Measurements from ENCODE around the gene GABBR2.

Gene GABBR2

DNA sequence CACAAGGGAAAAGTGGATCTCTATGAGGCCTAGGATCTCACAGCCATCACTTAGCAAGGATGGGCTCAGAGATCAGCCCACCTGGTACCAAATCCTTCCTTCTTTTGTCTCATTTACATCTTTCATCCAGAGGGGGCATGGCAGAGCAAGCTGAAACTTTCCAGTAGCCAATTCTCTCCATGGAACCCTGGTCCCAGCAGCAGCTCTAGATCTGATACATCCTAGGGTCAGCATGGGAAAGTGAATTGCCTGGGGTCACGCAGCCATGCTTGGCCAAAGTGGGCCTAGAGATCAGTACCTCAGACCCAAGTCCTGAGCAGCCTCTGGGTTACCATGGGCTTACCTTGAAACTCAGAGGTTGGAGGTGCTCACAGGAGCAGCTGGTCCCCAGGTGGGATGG, 170.5 kb downstream of the GABBR2 start:
- no peaks in the 10 kb centered on the region for H3K79me2 ChIP-seq (ENCODE audit: control insufficient read depth, insufficient read depth, low read length, poor library complexity)
- no peak for DNase-seq

DNA sequence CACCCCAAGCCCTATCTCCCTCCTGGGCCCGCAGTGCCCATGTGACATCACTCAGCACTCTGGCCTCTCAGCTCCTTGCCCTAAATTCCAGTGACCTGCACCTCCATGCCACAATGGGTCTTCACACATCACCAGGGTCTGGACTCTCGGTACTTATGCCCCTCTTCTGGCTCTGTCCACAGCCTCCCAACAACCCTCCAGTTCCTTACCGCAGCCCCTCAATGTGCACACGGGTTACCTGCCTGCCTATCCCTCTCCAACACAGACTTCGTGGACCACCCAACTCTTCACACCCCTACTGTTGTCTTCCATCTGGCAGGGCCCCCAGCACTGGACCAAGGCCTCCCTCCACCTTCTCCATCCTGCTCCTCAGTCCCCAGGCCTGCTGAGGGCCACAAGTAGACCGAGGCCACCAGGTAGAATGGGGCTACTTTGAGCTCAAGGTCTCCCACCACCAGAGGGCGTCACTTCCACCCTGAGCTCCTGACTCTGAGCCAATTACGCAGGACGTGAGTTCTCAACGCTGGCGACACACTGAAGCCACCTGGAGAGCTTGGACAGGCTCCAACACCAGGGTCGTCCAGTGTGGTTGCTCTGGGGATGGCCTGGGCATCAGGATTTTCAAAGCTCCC, 172.1 kb downstream of the GABBR2 start:
- Histone ChIP-seq H4K8ac (ENCODE audit: low read depth, low read length) (no peak overlapping the region), H3K23ac (ENCODE audit: low read length) (no peak overlapping the region), H3K79me2 (ENCODE audit: control insufficient read depth, insufficient read depth, low read length, poor library complexity) (no peaks in the 10 kb centered on the region), H3K14ac (ENCODE audit: low read length) (no peak overlapping the region), H3K4me2 (ENCODE audit: low read length) (no peak overlapping the region), H2BK12ac (ENCODE audit: low read length) (no peak overlapping the region), H2AK5ac (ENCODE audit: low read length) (no peak overlapping the region), H2BK5ac (ENCODE audit: low read depth, low read length, poor library complexity) (no peak overlapping the region), H3K9me3 (ENCODE audit: insufficient read depth, low read depth, low read length) (no peaks in the 10 kb centered on the region), H3K27me3 (ENCODE audit: insufficient read depth, low read length) (no peaks in the 10 kb centered on the region), H4K91ac (ENCODE audit: low read depth, low read length) (no peak overlapping the region), H3K4me3 (ENCODE audit: low read depth, low read length) (no peak overlapping the region), H4K12ac (ENCODE audit: low read depth, low read length) (no peak overlapping the region), H2BK120ac (ENCODE audit: insufficient read depth, low read length, poor library complexity) (no peak overlapping the region), H3K18ac (ENCODE audit: low read length) (no peak overlapping the region), H3K36me3 (ENCODE audit: control insufficient read depth in 1 of 2, insufficient read depth in 2 of 2, low read length in 2 of 2) (no peaks in the 10 kb centered on the region), H3K4me1 (ENCODE audit: control insufficient read depth in 1 of 2, insufficient read depth in 2 of 2, low read length in 2 of 2) (no peaks in the 10 kb centered on the region), H3K9ac (ENCODE audit: low read length) (no peak overlapping the region), H2AFZ (ENCODE audit: insufficient read depth, low read length, poor library complexity) (no peak overlapping the region), H3K79me1 (ENCODE audit: low read length) (no peaks in the 10 kb centered on the region), H3K27ac (ENCODE audit: low read depth, low read length) (no peak overlapping the region), H3K4ac (ENCODE audit: low read depth, low read length) (no peak overlapping the region)
- peak; percentile 30 to 52 for DNase-seq
- WGBS (ENCODE audit: extremely low coverage, insufficient coverage, insufficient read length): no CpG with 5 or more reads among the region's 12 CpGs

More for the DNA sequence above, 170.5 kb downstream of the GABBR2 start:
- no peak overlapping the region for H2BK5ac ChIP-seq (ENCODE audit: low read depth, low read length, poor library complexity)
- no peak overlapping the region for H3K23ac ChIP-seq (ENCODE audit: low read length)
- no peak overlapping the region for H2AK5ac ChIP-seq (ENCODE audit: low read length)
- no peaks in the 10 kb centered on the region for H3K36me3 ChIP-seq (ENCODE audit: control insufficient read depth in 1 of 2, insufficient read depth in 2 of 2, low read length in 2 of 2)
- no peaks in the 10 kb centered on the region for H3K27me3 ChIP-seq (ENCODE audit: insufficient read depth, low read length)
- no peaks in the 10 kb centered on the region for H3K79me1 ChIP-seq (ENCODE audit: low read length)
- H3K9ac ChIP-seq (ENCODE audit: low read length): no peak overlapping the region
- H3K9me3 ChIP-seq (ENCODE audit: insufficient read depth, low read depth, low read length): no peaks in the 10 kb centered on the region
- no peak overlapping the region for H4K12ac ChIP-seq (ENCODE audit: low read depth, low read length)
- no peak overlapping the region for H3K4ac ChIP-seq (ENCODE audit: low read depth, low read length)
- no peak overlapping the region for H3K14ac ChIP-seq (ENCODE audit: low read length)
- H3K18ac ChIP-seq (ENCODE audit: low read length): no peak overlapping the region
- H3K4me1 ChIP-seq (ENCODE audit: control insufficient read depth in 1 of 2, insufficient read depth in 2 of 2, low read length in 2 of 2): no peaks in the 10 kb centered on the region
- H3K27ac ChIP-seq (ENCODE audit: low read depth, low read length): no peak overlapping the region
- H3K4me3 ChIP-seq (ENCODE audit: low read depth, low read length): no peak overlapping the region
- H3K4me2 ChIP-seq (ENCODE audit: low read length): no peak overlapping the region
- no peak overlapping the region for H2BK12ac ChIP-seq (ENCODE audit: low read length)
- H2BK120ac ChIP-seq (ENCODE audit: insufficient read depth, low read length, poor library complexity): no peak overlapping the region
- no CpG with 5 or more reads among the region's 1 CpG for WGBS (ENCODE audit: extremely low coverage, insufficient coverage, insufficient read length)
- H4K8ac ChIP-seq (ENCODE audit: low read depth, low read length): no peak overlapping the region
- H2AFZ ChIP-seq (ENCODE audit: insufficient read depth, low read length, poor library complexity): no peak overlapping the region
- no peak overlapping the region for H4K91ac ChIP-seq (ENCODE audit: low read depth, low read length)

DNA sequence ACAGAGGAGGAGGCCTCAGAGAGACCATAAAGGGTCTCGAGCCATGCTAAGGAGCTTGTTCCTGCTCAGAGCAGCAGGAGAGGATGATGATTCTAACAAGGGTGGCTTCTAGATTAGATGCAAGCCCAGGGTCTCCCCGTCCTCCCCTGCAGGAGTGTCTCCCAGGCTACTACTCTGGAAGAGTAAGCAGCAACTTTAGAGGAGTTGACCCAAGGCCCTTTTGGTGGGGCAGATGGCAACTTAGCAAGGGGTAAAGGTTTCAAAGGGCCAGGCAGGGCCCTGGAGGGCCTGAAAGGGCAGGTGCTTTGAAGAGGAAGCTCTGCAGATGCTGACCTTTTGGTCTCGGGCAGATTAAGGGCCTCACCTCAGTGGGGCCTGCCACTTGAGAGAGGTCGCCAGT, 174.9 kb downstream of the GABBR2 start:
- Histone ChIP-seq H2BK5ac (ENCODE audit: low read depth, low read length, poor library complexity) (no peak overlapping the region), H4K12ac (ENCODE audit: low read depth, low read length) (no peak overlapping the region), H2AFZ (ENCODE audit: insufficient read depth, low read length, poor library complexity) (no peak overlapping the region), H3K4me2 (ENCODE audit: low read length) (no peak overlapping the region), H3K27me3 (ENCODE audit: insufficient read depth, low read length) (no peaks in the 10 kb centered on the region), H3K79me1 (ENCODE audit: low read length) (no peaks in the 10 kb centered on the region), H3K9ac (ENCODE audit: low read length) (no peak overlapping the region), H3K9me3 (ENCODE audit: insufficient read depth, low read depth, low read length) (no peaks in the 10 kb centered on the region), H3K4ac (ENCODE audit: low read depth, low read length) (no peak overlapping the region), H3K27ac (ENCODE audit: low read depth, low read length) (no peak overlapping the region), H3K23ac (ENCODE audit: low read length) (no peak overlapping the region), H3K4me1 (ENCODE audit: control insufficient read depth in 1 of 2, insufficient read depth in 2 of 2, low read length in 2 of 2) (no peaks in the 10 kb centered on the region), H4K8ac (ENCODE audit: low read depth, low read length) (no peak overlapping the region), H2BK120ac (ENCODE audit: insufficient read depth, low read length, poor library complexity) (no peak overlapping the region), H2AK5ac (ENCODE audit: low read length) (no peak overlapping the region), H3K14ac (ENCODE audit: low read length) (no peak overlapping the region), H2BK12ac (ENCODE audit: low read length) (no peak overlapping the region), H3K4me3 (ENCODE audit: low read depth, low read length) (no peak overlapping the region), H3K36me3 (ENCODE audit: control insufficient read depth in 1 of 2, insufficient read depth in 2 of 2, low read length in 2 of 2) (no peaks in the 10 kb centered on the region), H3K18ac (ENCODE audit: low read length) (no peak overlapping the region), H3K79me2 (ENCODE audit: control insufficient read depth, insufficient read depth, low read length, poor library complexity) (no peaks in the 10 kb centered on the region), H4K91ac (ENCODE audit: low read depth, low read length) (no peak overlapping the region)
- no peak for DNase-seq
- no CpG with 5 or more reads among the region's 4 CpGs for WGBS (ENCODE audit: extremely low coverage, insufficient coverage, insufficient read length)

DNA sequence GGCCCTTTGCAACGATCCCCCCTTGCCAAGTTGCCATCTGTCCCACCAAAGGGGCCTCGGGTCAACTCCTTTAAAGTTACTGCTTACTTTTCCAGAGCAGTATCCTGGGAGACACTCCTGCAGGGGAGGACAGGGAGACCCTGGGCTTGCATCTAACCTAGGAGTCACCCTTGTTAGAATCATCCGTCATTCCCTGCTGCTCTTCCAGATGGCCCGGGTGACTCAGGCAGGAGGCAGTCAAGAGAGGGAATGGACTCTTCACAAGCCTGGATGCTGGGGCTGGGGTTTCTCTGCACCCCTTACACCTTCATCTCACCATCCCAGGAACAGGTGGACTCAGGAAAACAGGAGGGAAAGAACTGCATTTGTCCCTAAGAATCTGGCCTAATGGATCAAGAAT, 175.6 kb downstream of the GABBR2 start:
- Histone ChIP-seq H2AK5ac (ENCODE audit: low read length) (no peak overlapping the region), H3K27ac (ENCODE audit: low read depth, low read length) (no peak overlapping the region), H4K12ac (ENCODE audit: low read depth, low read length) (no peak overlapping the region), H3K9me3 (ENCODE audit: insufficient read depth, low read depth, low read length) (no peaks in the 10 kb centered on the region), H4K91ac (ENCODE audit: low read depth, low read length) (no peak overlapping the region), H3K36me3 (ENCODE audit: control insufficient read depth in 1 of 2, insufficient read depth in 2 of 2, low read length in 2 of 2) (no peaks in the 10 kb centered on the region), H3K18ac (ENCODE audit: low read length) (no peak overlapping the region), H3K23ac (ENCODE audit: low read length) (no peak overlapping the region), H2AFZ (ENCODE audit: insufficient read depth, low read length, poor library complexity) (no peak overlapping the region), H3K27me3 (ENCODE audit: insufficient read depth, low read length) (no peaks in the 10 kb centered on the region), H2BK120ac (ENCODE audit: insufficient read depth, low read length, poor library complexity) (no peak overlapping the region), H2BK5ac (ENCODE audit: low read depth, low read length, poor library complexity) (no peak overlapping the region), H3K79me2 (ENCODE audit: control insufficient read depth, insufficient read depth, low read length, poor library complexity) (no peaks in the 10 kb centered on the region), H3K4ac (ENCODE audit: low read depth, low read length) (no peak overlapping the region), H3K4me3 (ENCODE audit: low read depth, low read length) (no peak overlapping the region), H3K14ac (ENCODE audit: low read length) (no peak overlapping the region), H3K79me1 (ENCODE audit: low read length) (no peaks in the 10 kb centered on the region), H2BK12ac (ENCODE audit: low read length) (no peak overlapping the region), H3K4me1 (ENCODE audit: control insufficient read depth in 1 of 2, insufficient read depth in 2 of 2, low read length in 2 of 2) (no peaks in the 10 kb centered on the region), H3K4me2 (ENCODE audit: low read length) (no peak overlapping the region), H3K9ac (ENCODE audit: low read length) (no peak overlapping the region), H4K8ac (ENCODE audit: low read depth, low read length) (no peak overlapping the region)
- no peak for DNase-seq
- no CpG with 5 or more reads among the region's 4 CpGs for WGBS (ENCODE audit: extremely low coverage, insufficient coverage, insufficient read length)

Data from trophoblast cell (in vitro differentiated cells and primary cell).